HepG2 (cell line): ENCODE measurements around the gene EEF1A1. TPM values are rescaled to one million over a fixed set of nuclear protein-coding genes. Genes with fewer than 3 reads are reported as not detected.
A peak's percentile ranks its signal among the peaks of the same experiment; 100 is the strongest.

ENCODE experiments used
- HOXA5 ChIP-seq: sonication (generic); formaldehyde crosslinking; IDR thresholded peaks from 2 replicates; pipeline ENCODE4 v1.4.0; 2020; ENCODE audit warnings: missing genetic modification reagents
- IRX3 ChIP-seq: sonication (generic); formaldehyde crosslinking; IDR thresholded peaks from 2 replicates; pipeline ENCODE4 v1.8.1; 2023; ENCODE audit warnings: mild to moderate bottlenecking, low read depth, missing genetic modification reagents, borderline replicate concordance
- ISX ChIP-seq: sonication (generic); formaldehyde crosslinking; conservative IDR thresholded peaks from 2 replicates; pipeline ENCODE4 v1.5.0; 2020; ENCODE audit warnings: missing genetic modification reagents
- JDP2 ChIP-seq: sonication (generic); formaldehyde crosslinking; IDR thresholded peaks from 2 replicates; pipeline ENCODE4 v1.8.1; 2022; ENCODE audit warnings: missing genetic modification reagents, borderline replicate concordance
- KIAA2018 ChIP-seq: sonication (generic); formaldehyde crosslinking; IDR thresholded peaks from 2 replicates; pipeline ENCODE4 v1.5.0; 2020; ENCODE audit warnings: mild to moderate bottlenecking, missing genetic modification reagents, borderline replicate concordance
- MAZ ChIP-seq, 2 experiments: sonication (generic) in 1 of 2; formaldehyde crosslinking in 1 of 2; IDR thresholded peaks; 2 replicates each; pipeline versions ENCODE4 v1.5.0 to v1.6.1; 2012 to 2020; ENCODE audit warnings: low read depth in 2 of 2, mild to moderate bottlenecking in 2 of 2, borderline replicate concordance in 1 of 2, improper control_type of control experiment in 1 of 2, low read length in 1 of 2, missing genetic modification reagents in 1 of 2, moderate library complexity in 1 of 2
- NFATC3 ChIP-seq: sonication (generic); formaldehyde crosslinking; IDR thresholded peaks from 2 replicates; pipeline ENCODE4 v1.5.1; 2020; ENCODE audit warnings: mild to moderate bottlenecking, missing genetic modification reagents
- NR0B2 ChIP-seq: sonication (generic); formaldehyde crosslinking; IDR thresholded peaks from 2 replicates; pipeline ENCODE4 v1.4.0; 2020; ENCODE audit warnings: mild to moderate bottlenecking, missing genetic modification reagents
- PAF1 ChIP-seq: IDR thresholded peaks from 2 replicates; pipeline ENCODE4 v1.6.1; 2016; ENCODE audit warnings: missing genetic modification reagents, missing compliant biosample characterization
- POLR2A ChIP-seq, 2 experiments: IDR thresholded peaks; 2 replicates each; pipeline ENCODE4 v1.6.1; 2011; ENCODE audit warnings: low read depth in 2 of 2, low read length in 2 of 2, mild to moderate bottlenecking in 1 of 2, moderate library complexity in 1 of 2; ENCODE audit not compliant: insufficient read depth in 1 of 2
- RBFOX2 ChIP-seq: fragments of 200-400 bp; formaldehyde crosslinking; IDR thresholded peaks from 2 replicates; pipeline ENCODE4 v1.6.1; 2017; ENCODE audit warnings: low read depth, mild to moderate bottlenecking, low read length
- SMARCE1 ChIP-seq: fragments of 450-650 bp; IDR thresholded peaks from 2 replicates; pipeline ENCODE4 v1.6.1; 2017; ENCODE audit warnings: borderline replicate concordance
- TAF15 ChIP-seq: fragments of 200-400 bp; formaldehyde crosslinking; IDR thresholded peaks from one replicate; pipeline ENCODE4 v1.6.1; 2018; ENCODE audit warnings: mild to moderate bottlenecking, low read depth, low read length; ENCODE audit not compliant: poor library complexity, severe bottlenecking
- ZBTB7A ChIP-seq: sonication (generic); formaldehyde crosslinking; IDR thresholded peaks from 2 replicates; pipeline ENCODE4 v1.8.0; 2022; ENCODE audit warnings: mild to moderate bottlenecking, missing genetic modification reagents
- ZNF160 ChIP-seq: sonication (generic); formaldehyde crosslinking; IDR thresholded peaks from 2 replicates; pipeline ENCODE4 v1.8.0; 2022; ENCODE audit warnings: mild to moderate bottlenecking, inconsistent platforms, missing genetic modification reagents
- ZNF235 ChIP-seq: sonication (generic); formaldehyde crosslinking; IDR thresholded peaks from 2 replicates; pipeline ENCODE4 v1.8.1; 2023; ENCODE audit warnings: mild to moderate bottlenecking, missing genetic modification reagents, borderline replicate concordance
- ZNF253 ChIP-seq: sonication (generic); formaldehyde crosslinking; IDR thresholded peaks from 2 replicates; pipeline ENCODE4 v1.8.0; 2022; ENCODE audit warnings: mild to moderate bottlenecking, missing genetic modification reagents, borderline replicate concordance
- ZNF577 ChIP-seq: sonication (generic); formaldehyde crosslinking; IDR thresholded peaks from 2 replicates; pipeline ENCODE4 v1.4.0; 2020; ENCODE audit warnings: mild to moderate bottlenecking, low read depth, missing genetic modification reagents, borderline replicate concordance
- ZNF629 ChIP-seq: sonication (generic); formaldehyde crosslinking; conservative IDR thresholded peaks from 2 replicates; pipeline ENCODE4 v1.5.0; 2020; ENCODE audit warnings: missing genetic modification reagents
- ZNF790 ChIP-seq: sonication (generic); formaldehyde crosslinking; IDR thresholded peaks from 2 replicates; pipeline ENCODE4 v1.8.0; 2022; ENCODE audit warnings: missing genetic modification reagents, mild to moderate bottlenecking, borderline replicate concordance
- polyA plus RNA-seq, 8 experiments: library from polyadenylated mRNA; depleted of rRNA in 3 of 8; stranded (reverse) in 7 of 8; unstranded in 1 of 8; fragments of >200 nt; fragmentation: Illumina TruSeq in 4 of 8; extraction: Trizol in 4 of 8; gene quantifications; 2 replicates each; pipeline versions ENCODE4 v1.2.1 to v1.2.3, GENCODE V29; 2011 to 2016; ENCODE audit warnings: low read depth in 4 of 8, missing spikeins in 1 of 8, mixed read lengths in 1 of 8; ENCODE audit not compliant: insufficient read depth in 1 of 8
- total RNA-seq, 5 experiments: library from RNA; depleted of rRNA; stranded (reverse); fragments of >200 nt; fragmentation: Illumina TruSeq; extraction: Trizol; gene quantifications; 2 replicates each; pipeline ENCODE4 v1.2.3, GENCODE V29; 2016; ENCODE audit warnings: low read depth in 1 of 5

Gene EEF1A1
- total and polyA plus RNA-seq, 2 of the 13 experiments (the other 11 are each of a cell fraction or from before 2014, with no cell fraction given): 13,726 to 17,172 TPM

- TF ChIP-seq KIAA2018 (CRISPR knock-in tag): no peak
- TF ChIP-seq ZNF577: peak; percentile 34; the same call in 1 of the 2 replicates
- no peak for TF ChIP-seq ZNF629
- TF ChIP-seq JDP2: no peak
- TF ChIP-seq POLR2A (IDR thresholded peaks at IDR 0.05; ENCODE audit: insufficient read depth in 1 of 2, low read depth in 2 of 2, low read length in 2 of 2): peak; percentile 72 to 77
- TF ChIP-seq RBFOX2: peak; percentile 100
- no peak for TF ChIP-seq NFATC3 (CRISPR knock-in tag)
- TF ChIP-seq PAF1 (CRISPR knock-in tag): peak; percentile 93
- peak; percentile 82; the same call in 1 of the 2 replicates for TF ChIP-seq NR0B2 (CRISPR knock-in tag)
- TF ChIP-seq ZNF160: peak; percentile 0; the same call in 1 of the 2 replicates
- TF ChIP-seq SMARCE1: no peak
- 0 out of 2 replicates have a peak, but pooled peaks have one; percentile 22 for TF ChIP-seq MAZ (IDR thresholded peaks at IDR 0.05; ENCODE audit: borderline replicate concordance, low read depth, low read length)
- no peak for TF ChIP-seq MAZ (CRISPR knock-in tag; IDR thresholded peaks at IDR 0.05; ENCODE audit: low read depth)
- peak; percentile 12; the same call in 1 of the 2 replicates for TF ChIP-seq ZNF790 (CRISPR knock-in tag)
- TF ChIP-seq TAF15: peak; percentile 48
- peak; percentile 24; the same call in 1 of the 2 replicates for TF ChIP-seq IRX3 (CRISPR knock-in tag)
- 0 out of 2 replicates have a peak, but pooled peaks have one; percentile 20 for TF ChIP-seq ISX (CRISPR knock-in tag)
- TF ChIP-seq ZBTB7A (CRISPR knock-in tag): peak; percentile 13; the same call in 1 of the 2 replicates
- 0 out of 2 replicates have a peak, but pooled peaks have one; percentile 3 for TF ChIP-seq ZNF253 (CRISPR knock-in tag)
- TF ChIP-seq HOXA5 (CRISPR knock-in tag): peak; percentile 56; the same call in 1 of the 2 replicates
- 0 out of 2 replicates have a peak, but pooled peaks have one; percentile 72 for TF ChIP-seq ZNF235
Measured at GRCh38 chr6:73519926-73520687, 725 bp downstream of the EEF1A1 start (continued).
